ENCODE measurements around the gene ITIH3. TPM values are rescaled to one million over a fixed set of nuclear protein-coding genes. Genes with fewer than 3 reads are reported as not detected.

The ITIH3 gene
- total RNA-seq, 1 experiment from 2014 or later: not detected

DNA sequence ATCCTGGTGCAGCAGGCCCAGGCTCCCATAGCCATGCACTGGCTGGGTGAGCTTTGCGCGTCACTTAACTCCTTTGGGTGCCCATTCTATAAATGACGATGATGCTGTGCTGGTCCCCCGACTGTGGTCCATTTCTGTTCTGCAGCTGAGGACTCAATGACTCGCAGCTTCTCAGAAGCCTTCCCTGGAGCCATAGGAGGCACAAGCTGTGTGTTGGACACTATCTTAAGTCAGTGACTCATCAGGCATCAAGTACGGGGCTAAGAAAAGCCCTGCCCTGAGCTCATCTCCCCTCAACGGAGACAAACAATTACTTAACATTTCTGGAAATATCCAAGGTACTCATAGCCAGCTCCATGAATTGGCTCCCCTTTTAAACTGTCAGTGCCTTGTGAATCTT lies 54.0 kb downstream of the ITIH3 start:
- Histone ChIP-seq H3K4me1 (ENCODE audit: insufficient read depth, low read length) (no peaks in the 10 kb centered on the region), H4K5ac (ENCODE audit: insufficient read length, low read depth, low read length) (no peak overlapping the region)
- no peak for DNase-seq

More for the DNA sequence above, 54.0 kb downstream of the ITIH3 start:
- H2BK120ac ChIP-seq (ENCODE audit: low read depth, low read length, poor library complexity, severe bottlenecking): no peak overlapping the region
- H2BK20ac ChIP-seq (ENCODE audit: low read depth, low read length, poor library complexity, severe bottlenecking): no peak overlapping the region
- H3K56ac ChIP-seq (ENCODE audit: insufficient read length, low read depth, low read length): no peak overlapping the region
- H3K27ac Mint-ChIP-seq: no peak overlapping the region
- H2AFZ ChIP-seq (ENCODE audit: low read length): no peak overlapping the region
- H3K23me2 ChIP-seq (ENCODE audit: insufficient read length, low read depth, low read length, poor library complexity, severe bottlenecking): no peaks in the 10 kb centered on the region
- H3K23ac ChIP-seq (ENCODE audit: insufficient read length, low read depth, low read length): no peak overlapping the region
- H2BK12ac ChIP-seq (ENCODE audit: insufficient read length, low read depth, low read length): no peak overlapping the region
- H3K79me2 ChIP-seq (ENCODE audit: insufficient read depth, low read length): no peaks in the 10 kb centered on the region
- no peak for TF ChIP-seq CTCF (conservative IDR thresholded peaks at IDR 0.05)
- no peaks in the 10 kb centered on the region for H3K27me3 ChIP-seq (ENCODE audit: insufficient read depth, low read length)
- peaks cover 8 to 9% of the 10 kb centered on the region in 2 experiments for H3K4me1 Mint-ChIP-seq
- H3K36me3 Mint-ChIP-seq (ENCODE audit: insufficient read depth in 1 of 3, low read depth in 3 of 3): peaks cover 15 to 40% (median 31%) of the 10 kb centered on the region in 3 experiments
- H3K27me3 Mint-ChIP-seq (ENCODE audit: low read depth): no peaks in the 10 kb centered on the region
- H3K9ac ChIP-seq (ENCODE audit: extremely low read depth, insufficient read length, low read length): no peak overlapping the region
- H3K18ac ChIP-seq (ENCODE audit: insufficient read length, low read depth, low read length): no peak overlapping the region
- H2BK15ac ChIP-seq (ENCODE audit: low read depth, low read length): no peak overlapping the region
- H3K14ac ChIP-seq (ENCODE audit: insufficient read depth, low read length): no peak overlapping the region
- no peaks in the 10 kb centered on the region for H3K79me1 ChIP-seq (ENCODE audit: insufficient read depth, low read depth, low read length, poor library complexity, severe bottlenecking)
- no peak overlapping the region for H3T11ph ChIP-seq (ENCODE audit: low read length)
- no CpG with 5 or more reads among the region's 7 CpGs for WGBS (ENCODE audit: extremely low coverage, insufficient read length, low lambda C conversion rate)
- no peak overlapping the region for H3K4ac ChIP-seq (ENCODE audit: low read depth, low read length)
- no peak overlapping the region for H3K4me2 ChIP-seq (ENCODE audit: insufficient read depth, insufficient read length, low read length)
- H3K9me3 ChIP-seq (ENCODE audit: control insufficient read depth, low read depth, low read length): no peaks in the 10 kb centered on the region
- H3K4me3 Mint-ChIP-seq: no peak overlapping the region
- H2AK5ac ChIP-seq (ENCODE audit: insufficient read length, low read length): no peak overlapping the region
- no peaks in the 10 kb centered on the region for H4K20me1 ChIP-seq (ENCODE audit: control insufficient read depth, insufficient read depth, insufficient read length)
- H3K27ac ChIP-seq (ENCODE audit: insufficient read length, low read depth, low read length): no peak overlapping the region
- no peak overlapping the region for H2BK5ac ChIP-seq (ENCODE audit: insufficient read length, low read length)
- no peak overlapping the region for H4K91ac ChIP-seq (ENCODE audit: insufficient read length, low read depth, low read length)
- H4K8ac ChIP-seq (replicated peaks; ENCODE audit: insufficient read length, low read depth, low read length): no peak overlapping the region
- no peaks in the 10 kb centered on the region; a peak in 1 of 5 replicates for H3K9me3 Mint-ChIP-seq

Data from H9 (cell line).